GM18519 (cell line): ENCODE results near the gene ODC1.
A peak's percentile ranks its signal among the peaks of the same experiment; 100 is the strongest.
"Not testable (repeated sequence)": the region's sequence is repeated elsewhere in the genome, so short reads cannot be mapped to it uniquely, and the experiment has no call there.

Experiments used
- ATAC-seq: cut with Tn5 transposase; IDR thresholded peaks from one replicate; pipeline ENCODE4 v1.9.1; 2021; ENCODE audit warnings: mild to moderate bottlenecking, moderate library complexity; ENCODE audit not compliant: unreplicated experiment, low FRiP score

Gene ODC1

DNA sequence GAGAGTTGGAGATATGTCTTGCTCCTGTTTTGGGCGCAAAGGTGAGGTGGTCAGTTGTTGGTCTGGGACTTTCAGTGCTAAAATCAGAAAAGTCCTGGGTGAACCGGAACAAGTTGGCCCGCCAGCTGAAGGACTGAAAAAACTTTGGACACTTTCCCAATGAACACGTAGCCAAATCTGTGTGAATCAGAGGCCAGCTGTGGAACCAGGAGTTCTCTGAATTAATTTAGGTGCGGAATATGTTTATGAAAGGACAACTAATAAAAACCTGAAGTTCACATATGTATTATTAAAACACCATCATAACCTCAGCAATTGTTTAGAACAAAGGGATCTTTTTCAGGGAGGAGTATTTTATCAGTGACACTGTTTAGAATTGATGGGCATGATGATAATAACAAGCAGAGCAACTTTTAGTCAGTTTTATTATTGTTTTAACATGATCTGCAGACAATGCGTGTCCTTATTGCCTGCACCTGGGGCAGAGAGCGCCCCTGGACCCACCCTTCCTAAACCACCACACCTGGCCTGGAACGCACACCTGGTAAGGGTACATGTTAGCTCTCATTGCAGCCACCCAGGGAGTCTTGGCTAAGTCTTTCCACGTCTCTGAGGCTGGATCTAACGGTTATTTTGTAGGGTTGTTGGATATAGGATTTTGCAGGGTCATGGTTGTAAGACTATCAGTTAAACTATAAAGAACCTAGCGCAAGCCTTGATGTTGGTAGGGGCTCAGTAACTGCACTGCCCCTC lies 9.9 kb upstream of the ODC1 start:
- ATAC-seq: no peak

GRCh38 chr2:10457195-10457594 lies 9.1 kb upstream of the ODC1 start:
- ATAC-seq: not testable (repeated sequence)

DNA sequence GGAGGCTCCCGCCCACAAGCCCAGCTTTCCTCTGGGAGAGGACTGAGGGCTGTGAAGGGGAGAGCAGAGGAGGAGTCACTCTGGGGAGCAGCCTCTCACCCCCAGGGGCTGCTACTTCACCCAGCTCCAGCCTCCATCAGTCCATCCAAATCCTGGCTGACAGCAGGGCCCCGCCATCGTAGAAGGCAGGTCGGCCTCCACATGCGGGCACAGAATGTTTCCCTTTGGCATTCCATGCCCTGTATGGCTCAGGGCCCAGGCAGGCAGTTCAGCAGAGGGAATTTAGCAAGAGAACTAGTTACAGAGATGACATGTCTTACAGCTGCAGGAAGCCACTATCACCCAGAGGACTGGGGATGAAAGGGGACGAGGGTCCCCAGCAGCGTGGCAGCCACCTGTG lies 6.4 kb upstream of the ODC1 start:
- no peak for ATAC-seq

- no peak for ATAC-seq
These were observed 5.8 kb upstream of the ODC1 start for GRCh38 chr2:10453905-10454298.

- ATAC-seq: no peak
These were observed 5.1 kb upstream of the ODC1 start for GRCh38 chr2:10452956-10453904.

DNA sequence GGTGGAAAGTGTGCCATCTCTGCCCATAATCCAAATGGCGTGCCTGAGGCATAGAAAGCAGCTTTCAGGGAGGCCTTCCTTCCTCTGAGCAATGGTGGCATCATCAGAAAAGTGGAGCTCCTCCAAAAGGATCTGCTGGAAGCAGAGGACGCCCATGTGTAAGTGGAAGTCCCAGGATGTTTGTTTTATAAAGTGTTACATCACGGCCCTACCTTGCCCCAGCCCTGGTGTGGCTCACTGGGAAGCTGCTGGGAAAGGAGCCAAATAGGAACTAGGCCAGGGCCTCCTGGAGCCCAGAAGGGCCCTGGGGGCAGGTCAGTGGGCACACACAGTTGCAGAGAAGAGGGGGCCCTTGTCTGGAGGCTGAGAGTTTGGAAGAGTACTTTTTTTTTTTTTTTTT lies 4.2 kb upstream of the ODC1 start:
- ATAC-seq: no peak

GRCh38 chr2:10451819-10452218 lies 3.7 kb upstream of the ODC1 start:
- ATAC-seq: no peak

DNA sequence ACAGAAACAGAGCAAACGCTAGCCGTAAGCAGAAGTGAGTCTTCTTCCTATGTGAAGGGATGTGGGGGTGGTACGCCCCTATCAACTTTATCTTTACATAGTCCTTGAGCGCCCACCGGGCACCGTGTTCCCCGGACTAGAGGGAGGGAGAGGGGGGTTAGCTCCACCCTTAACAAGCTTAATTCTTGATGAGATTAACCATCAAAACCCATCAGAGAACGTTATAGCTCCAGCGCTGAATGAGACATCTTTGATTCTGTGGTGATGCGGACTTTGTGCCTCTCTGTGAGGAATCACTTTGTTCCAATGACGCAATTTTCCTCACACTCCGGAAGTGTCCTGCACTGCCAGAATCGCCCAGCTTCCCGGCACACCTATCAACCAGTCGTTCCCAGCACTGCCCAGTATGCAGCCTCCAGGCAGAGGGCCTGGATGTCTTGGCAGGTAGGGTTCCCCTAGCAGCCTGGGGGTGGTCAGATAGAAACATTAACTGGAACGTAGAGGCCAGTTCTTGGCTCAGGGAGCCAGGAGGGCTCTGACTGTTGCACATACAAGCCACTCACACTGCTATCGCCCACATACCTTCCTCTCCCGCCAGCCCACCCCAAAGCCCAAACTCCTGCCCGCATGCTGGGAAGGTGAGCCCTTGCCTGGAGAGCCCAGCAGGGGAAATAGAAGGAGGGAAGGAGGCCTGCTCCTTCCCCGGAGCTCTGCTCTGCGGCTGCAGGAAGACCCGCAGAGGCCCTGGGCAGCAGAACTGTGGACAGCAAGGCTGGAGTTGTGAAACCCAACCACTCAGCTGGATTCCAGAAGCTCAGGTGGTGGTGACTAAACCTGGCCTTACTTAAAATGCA lies 1.9 kb upstream of the ODC1 start:
- ATAC-seq: no peak

GRCh38 chr2:10449486-10449831 lies 1.3 kb upstream of the ODC1 start:
- ATAC-seq: no peak

- peak; percentile 52 for ATAC-seq
These were observed 704 bp upstream of the ODC1 start for GRCh38 chr2:10448576-10449485.

DNA sequence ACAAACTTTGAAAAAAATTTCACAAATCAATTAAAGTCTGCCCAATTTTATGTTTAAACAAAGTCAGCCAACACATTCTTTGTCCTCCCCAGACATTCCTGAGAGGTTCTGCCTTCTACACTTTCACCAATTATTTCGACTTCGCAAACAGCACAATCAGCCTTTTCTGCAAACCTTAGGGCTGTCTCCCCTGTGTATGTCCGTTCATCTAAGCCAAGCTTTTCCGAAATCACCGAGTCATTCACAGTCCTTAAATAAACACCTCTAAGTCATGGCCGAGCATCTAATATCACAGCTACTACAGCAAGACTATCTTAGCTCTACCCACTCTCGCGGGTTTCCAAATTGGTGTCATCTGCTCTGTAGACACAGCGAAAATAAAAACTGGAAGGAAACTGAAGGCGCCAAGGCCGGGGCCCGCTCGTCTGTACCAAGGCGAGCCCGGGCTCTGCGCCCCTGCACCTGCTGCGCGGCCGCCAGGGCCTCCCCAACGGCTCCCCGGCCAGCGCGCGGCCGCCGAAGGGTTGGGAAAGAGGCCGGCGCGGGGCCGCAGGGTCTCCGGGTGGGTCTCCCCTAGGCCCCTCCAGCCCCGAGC lies 730 bp downstream of the ODC1 start:
- ATAC-seq: peak; percentile 18

GRCh38 chr2:10446631-10447030 lies 1.5 kb downstream of the ODC1 start:
- no peak for ATAC-seq

- no peak for ATAC-seq
These were observed 3.7 kb downstream of the ODC1 start for GRCh38 chr2:10444463-10444862.

DNA sequence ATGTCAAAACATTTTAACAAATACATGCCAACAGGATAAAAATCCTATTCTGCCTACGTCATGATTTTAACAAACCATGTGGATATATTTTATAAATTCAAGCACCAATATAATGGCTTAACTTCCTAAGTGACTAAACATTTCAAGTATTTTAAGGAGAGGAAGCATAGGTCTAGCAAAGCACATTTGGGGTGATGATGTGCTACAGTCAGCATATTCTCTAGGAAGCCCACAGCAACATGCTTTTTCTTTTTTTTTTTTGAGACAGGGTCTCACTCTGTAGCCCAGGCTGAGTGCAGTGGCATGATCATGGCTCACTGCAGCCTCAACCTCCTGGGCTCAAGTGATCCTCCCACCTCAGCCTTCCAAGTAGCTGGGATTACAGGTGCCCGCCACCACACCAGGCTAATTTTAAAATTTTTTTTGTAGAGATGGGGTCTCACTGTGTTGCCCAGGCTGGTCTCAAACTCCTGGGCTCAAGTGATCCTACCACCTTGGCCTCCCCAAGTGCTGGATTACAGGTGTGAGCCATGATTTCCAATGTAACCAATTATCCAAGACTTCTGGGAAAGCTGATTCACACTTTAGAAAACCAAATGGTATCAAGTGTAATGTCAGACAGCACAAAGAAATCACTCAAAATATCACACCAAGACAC lies 5.5 kb downstream of the ODC1 start:
- ATAC-seq: not testable (repeated sequence)

DNA sequence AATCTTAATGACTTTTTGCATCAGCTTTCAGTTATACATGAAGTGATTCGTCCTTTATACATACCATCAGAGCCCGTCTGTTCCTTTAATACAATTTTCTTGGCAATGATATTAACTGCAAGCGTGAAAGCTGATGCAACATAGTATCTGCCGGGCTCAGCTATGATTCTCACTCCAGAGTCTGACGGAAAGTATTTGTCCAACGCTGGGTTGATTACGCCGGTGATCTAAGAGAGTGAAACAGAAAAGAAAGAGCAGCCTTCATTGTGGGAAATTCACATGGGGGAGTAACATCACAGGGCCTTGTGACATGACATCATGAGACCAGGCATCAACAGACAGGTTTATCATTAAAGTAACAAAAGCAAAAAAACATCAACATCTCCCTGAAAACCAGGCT lies 6.2 kb downstream of the ODC1 start:
- no peak for ATAC-seq

GRCh38 chr2:10440736-10441135 lies 7.4 kb downstream of the ODC1 start:
- no peak for ATAC-seq

DNA sequence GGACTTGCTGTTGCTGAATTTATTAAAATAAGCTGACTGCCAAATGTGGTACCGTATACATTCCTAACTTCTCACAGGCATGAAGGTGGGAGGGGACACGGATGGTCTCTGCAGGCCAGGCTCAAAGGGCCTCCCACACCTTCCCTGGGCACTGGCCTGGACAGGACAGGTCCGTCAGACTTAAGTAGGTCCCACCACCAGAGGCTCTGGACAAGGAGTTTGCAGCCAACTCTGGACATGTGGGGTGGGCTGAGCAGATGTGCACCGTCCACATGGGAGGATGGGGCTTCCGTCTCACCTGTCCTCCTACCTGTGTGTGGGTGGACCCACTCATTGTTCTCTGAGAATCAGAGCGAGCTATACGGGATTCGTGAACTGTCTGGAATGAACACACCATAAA lies 8.2 kb downstream of the ODC1 start:
- ATAC-seq: no peak

- ATAC-seq: no peak
These were observed 8.8 kb downstream of the ODC1 start for GRCh38 chr2:10439185-10439879.
